ENCODE data around the gene GDNF. TPM values are rescaled to one million over a fixed set of nuclear protein-coding genes. Genes with fewer than 3 reads are reported as not detected.

The GDNF gene
- total and polyA plus RNA-seq, 12 donors: 0.06 to 0.98 (median 0.34) TPM; not detected in 1

- 73 to 95% (median 92%) methylated on average over 1 of the region's 1 CpG for WGBS, 4 donors
- no peak for TF ChIP-seq CTCF (IDR thresholded peaks at IDR 0.05)
- no peak for TF ChIP-seq POLR2A (IDR thresholded peaks at IDR 0.05)
- Histone ChIP-seq H3K27ac (no peak overlapping the region), H3K9me3 (replicated peaks in 1 of 3) (no peaks in the 10 kb centered on the region), H3K4me3 (no peak overlapping the region), H3K27me3 (no peaks in the 10 kb centered on the region), H3K36me3 (replicated peaks in 1 of 2) (no peaks in the 10 kb centered on the region), H3K4me1 (replicated peaks in 1 of 2) (no peaks in the 10 kb centered on the region)
- DNase-seq: no peak
- intact Hi-C loops (cut with DNase I): no loop called here
Measured at GRCh38 chr5:37773809-37774208, 66.0 kb downstream of the GDNF start.

- DNase-seq: no peak
- no peaks in the 10 kb centered on the region for H3K9me3 ChIP-seq (replicated peaks in 1 of 3)
- 83 to 93% (median 90%) methylated on average over 2 of the region's 2 CpGs for WGBS, 4 donors
- H3K27ac ChIP-seq: no peak overlapping the region
- H3K36me3 ChIP-seq (replicated peaks in 1 of 2): no peaks in the 10 kb centered on the region
- TF ChIP-seq POLR2A (IDR thresholded peaks at IDR 0.05) (no peak), CTCF (IDR thresholded peaks at IDR 0.05) (no peak)
- no peak overlapping the region for H3K4me3 ChIP-seq
- H3K4me1 ChIP-seq (replicated peaks in 1 of 2): no peaks in the 10 kb centered on the region
- H3K27me3 ChIP-seq: no peaks in the 10 kb centered on the region
- intact Hi-C loops (cut with DNase I): no loop called here
Measured at GRCh38 chr5:37772255-37772654, 67.6 kb downstream of the GDNF start.

- intact Hi-C loops (cut with DNase I): no loop called here
- WGBS, 4 donors: 69 to 90% (median 73%) methylated on average over 2 of the region's 2 CpGs
- DNase-seq: no peak
- Histone ChIP-seq H3K36me3 (replicated peaks in 1 of 2) (no peaks in the 10 kb centered on the region), H3K27ac (no peak overlapping the region), H3K4me3 (no peak overlapping the region), H3K27me3 (no peaks in the 10 kb centered on the region), H3K4me1 (replicated peaks in 1 of 2) (no peaks in the 10 kb centered on the region), H3K9me3 (replicated peaks in 1 of 3) (no peaks in the 10 kb centered on the region)
- no peak for TF ChIP-seq CTCF (IDR thresholded peaks at IDR 0.05)
Measured at GRCh38 chr5:37771731-37772130, 68.1 kb downstream of the GDNF start.

- intact Hi-C loops (cut with DNase I): no loop called here
- H3K27ac ChIP-seq: no peak overlapping the region
- no peak overlapping the region for H3K4me3 ChIP-seq
- no peak for TF ChIP-seq CTCF (IDR thresholded peaks at IDR 0.05)
- no peak for TF ChIP-seq POLR2A (IDR thresholded peaks at IDR 0.05)
- WGBS, 4 donors: 77 to 83% (median 82%) methylated on average over 3 of the region's 3 CpGs
- no peaks in the 10 kb centered on the region for H3K36me3 ChIP-seq (replicated peaks in 1 of 2)
- no peaks in the 10 kb centered on the region for H3K9me3 ChIP-seq (replicated peaks in 1 of 3)
- DNase-seq: peak in 1 of 7 donors; percentile 2
- H3K27me3 ChIP-seq: no peaks in the 10 kb centered on the region
- H3K4me1 ChIP-seq (replicated peaks in 1 of 2): no peaks in the 10 kb centered on the region
Measured at GRCh38 chr5:37771203-37771611, 68.6 kb downstream of the GDNF start.

Data from adrenal gland (tissue), 12 donors.